HEK293 (cell line): ENCODE results near the gene KCNC1.

Experiments used
- CTCF ChIA-PET: fragments of 350-600 bp; formaldehyde crosslinking; extraction: SDS; loops from one replicate; lab custom pipeline; 2021; ENCODE audit warnings: antibody characterized with exemption; lab: Yijun Ruan, JAX
- POLR2A ChIA-PET: fragments of 300-600 bp; formaldehyde crosslinking; extraction: SDS; loops from one replicate; lab custom pipeline; 2020; ENCODE audit warnings: antibody characterized with exemption, inconsistent platforms; lab: Yijun Ruan, JAX
- H3K27ac ChIP-seq: fragments of 200-500 bp; sonication (Bioruptor generic); 2 replicates; pipeline ENCODE4 v1.5.1; 2014; ENCODE audit warnings: low read depth, low read length, control low read depth, inconsistent platforms; ENCODE audit errors: extremely low read depth
- H3K36me3 ChIP-seq, 2 experiments: fragments of 200-500 bp in 1 of 2; sonication (Bioruptor generic) in 1 of 2; 1 replicate in 1 of 2; 2 replicates in 1 of 2; pipeline ENCODE4 v1.5.1; 2014 to 2017; ENCODE audit warnings: inconsistent platforms in 2 of 2, low read length in 2 of 2; ENCODE audit not compliant: control insufficient read depth in 2 of 2, insufficient read depth in 1 of 2
- H3K4me1 ChIP-seq: fragments of 200-500 bp; sonication (Bioruptor generic); 2 replicates; pipeline ENCODE4 v1.5.1; 2014; ENCODE audit warnings: mild to moderate bottlenecking, low read length, inconsistent platforms; ENCODE audit not compliant: control insufficient read depth, insufficient read depth
- H3K4me3 ChIP-seq: 2 replicates; pipeline ENCODE4 v1.5.1; 2011; ENCODE audit warnings: low read depth, mild to moderate bottlenecking, control low read depth, low read length, moderate library complexity
- H3K9me3 ChIP-seq: fragments of 200-500 bp; sonication (Bioruptor generic); 2 replicates; pipeline ENCODE4 v1.5.1; 2014; ENCODE audit warnings: low read depth, low read length, inconsistent platforms; ENCODE audit not compliant: control insufficient read depth, insufficient read depth
- BCL11B ChIP-seq: fragments of 450-650 bp; formaldehyde crosslinking; IDR thresholded peaks from 2 replicates; pipeline ENCODE4 v1.5.1; 2016; ENCODE audit warnings: low read depth, missing biosample characterization, missing genetic modification characterization
- GLI4 ChIP-seq: fragments of 450-650 bp; formaldehyde crosslinking; IDR thresholded peaks from 2 replicates; pipeline ENCODE4 v1.5.1; 2016; ENCODE audit warnings: missing biosample characterization, missing genetic modification characterization
- GLIS2 ChIP-seq: fragments of 450-650 bp; formaldehyde crosslinking; IDR thresholded peaks from 2 replicates; pipeline ENCODE4 v1.5.1; 2016; ENCODE audit warnings: missing biosample characterization, missing genetic modification characterization
- PATZ1 ChIP-seq: fragments of 450-650 bp; formaldehyde crosslinking; IDR thresholded peaks from 2 replicates; pipeline ENCODE4 v1.5.1; 2016; ENCODE audit warnings: missing biosample characterization, missing genetic modification characterization
- ZBTB11 ChIP-seq: fragments of 450-650 bp; formaldehyde crosslinking; conservative IDR thresholded peaks from 2 replicates; pipeline ENCODE4 v1.5.1; 2016; ENCODE audit warnings: low read depth, missing biosample characterization, missing genetic modification characterization
- ZBTB48 ChIP-seq: fragments of 450-650 bp; formaldehyde crosslinking; IDR thresholded peaks from 2 replicates; pipeline ENCODE4 v1.5.1; 2016; ENCODE audit warnings: missing biosample characterization, missing genetic modification characterization
- ZFP3 ChIP-seq: fragments of 450-650 bp; formaldehyde crosslinking; IDR thresholded peaks from 2 replicates; pipeline ENCODE4 v1.5.1; 2016; ENCODE audit warnings: low read depth, missing biosample characterization, missing genetic modification characterization
- ZFP41 ChIP-seq: fragments of 450-650 bp; formaldehyde crosslinking; IDR thresholded peaks from 2 replicates; pipeline ENCODE4 v1.5.1; 2016; ENCODE audit warnings: missing biosample characterization, missing genetic modification characterization, borderline replicate concordance
- ZNF157 ChIP-seq: fragments of 450-650 bp; formaldehyde crosslinking; IDR thresholded peaks from 2 replicates; pipeline ENCODE4 v1.5.1; 2016; ENCODE audit warnings: missing biosample characterization, missing genetic modification characterization
- ZNF211 ChIP-seq: fragments of 450-650 bp; formaldehyde crosslinking; IDR thresholded peaks from 2 replicates; pipeline ENCODE4 v1.5.1; 2016; ENCODE audit warnings: low read depth, missing biosample characterization, missing genetic modification characterization
- ZNF223 ChIP-seq: fragments of 450-650 bp; formaldehyde crosslinking; IDR thresholded peaks from 2 replicates; pipeline ENCODE4 v1.5.1; 2016; ENCODE audit warnings: missing biosample characterization, missing genetic modification characterization
- ZNF239 ChIP-seq: fragments of 450-650 bp; formaldehyde crosslinking; IDR thresholded peaks from 2 replicates; pipeline ENCODE4 v1.5.1; 2016; ENCODE audit warnings: missing biosample characterization, missing genetic modification characterization
- ZNF274 ChIP-seq, 2 experiments: fragments of 200-500 bp in 1 of 2; fragments of 450-650 bp in 1 of 2; sonication (Bioruptor generic) in 1 of 2; formaldehyde crosslinking in 1 of 2; IDR thresholded peaks; 2 replicates each; pipeline versions ENCODE4 v1.5.1 to v1.6.1; 2014 to 2016; ENCODE audit warnings: borderline replicate concordance in 1 of 2, inconsistent platforms in 1 of 2, low read length in 1 of 2, missing biosample characterization in 1 of 2, missing genetic modification characterization in 1 of 2
- ZNF324 ChIP-seq: fragments of 450-650 bp; formaldehyde crosslinking; IDR thresholded peaks from 2 replicates; pipeline ENCODE4 v1.5.1; 2016; ENCODE audit warnings: missing biosample characterization, missing genetic modification characterization
- ZNF335 ChIP-seq: fragments of 450-650 bp; formaldehyde crosslinking; conservative IDR thresholded peaks from 2 replicates; pipeline ENCODE4 v1.5.1; 2016; ENCODE audit warnings: missing biosample characterization, missing genetic modification characterization
- ZNF391 ChIP-seq: fragments of 450-650 bp; formaldehyde crosslinking; IDR thresholded peaks from 2 replicates; pipeline ENCODE4 v1.5.1; 2016; ENCODE audit warnings: low read depth, missing biosample characterization, missing genetic modification characterization, borderline replicate concordance
- ZNF416 ChIP-seq: fragments of 450-650 bp; formaldehyde crosslinking; IDR thresholded peaks from 2 replicates; pipeline ENCODE4 v1.5.1; 2016; ENCODE audit warnings: missing biosample characterization, missing genetic modification characterization
- ZNF623 ChIP-seq: fragments of 450-650 bp; formaldehyde crosslinking; IDR thresholded peaks from 2 replicates; pipeline ENCODE4 v1.5.1; 2016; ENCODE audit warnings: missing biosample characterization, missing genetic modification characterization
- ZNF658 ChIP-seq: fragments of 450-650 bp; formaldehyde crosslinking; IDR thresholded peaks from 2 replicates; pipeline ENCODE4; 2016; ENCODE audit warnings: missing biosample characterization, missing genetic modification characterization
- ZNF701 ChIP-seq: fragments of 450-650 bp; formaldehyde crosslinking; IDR thresholded peaks from 2 replicates; pipeline ENCODE4 v1.5.1; 2016; ENCODE audit warnings: missing biosample characterization, missing genetic modification characterization
- ZNF777 ChIP-seq: fragments of 450-650 bp; formaldehyde crosslinking; IDR thresholded peaks from 2 replicates; pipeline ENCODE4 v1.5.1; 2017; ENCODE audit warnings: missing biosample characterization, missing genetic modification characterization, borderline replicate concordance
- ZNF843 ChIP-seq: fragments of 450-650 bp; formaldehyde crosslinking; IDR thresholded peaks from 2 replicates; pipeline ENCODE4 v1.5.1; 2016; ENCODE audit warnings: missing biosample characterization, missing genetic modification characterization
- TF ChIP-seq, protein P1 (sequence below): fragments of 450-650 bp; formaldehyde crosslinking; IDR thresholded peaks from 2 replicates; pipeline ENCODE4 v1.5.1; 2016; ENCODE audit warnings: missing biosample characterization, missing genetic modification characterization
- TF ChIP-seq, protein P2 (sequence below): fragments of 450-650 bp; formaldehyde crosslinking; IDR thresholded peaks from 2 replicates; pipeline ENCODE4 v1.5.1; 2016; ENCODE audit warnings: missing biosample characterization, missing genetic modification characterization

Gene KCNC1

GRCh38 chr11:17766073-17766359 is 31.4 kb downstream of the KCNC1 start:
- CTCF ChIA-PET, result no interaction called here
- no peak overlapping the region for H3K27ac ChIP-seq
- no peak overlapping the region for H3K4me3 ChIP-seq
- H3K9me3 ChIP-seq, result no peaks in the 10 kb centered on the region
- H3K4me1 ChIP-seq, result no peaks in the 10 kb centered on the region
- H3K36me3 ChIP-seq, result no peaks in the 10 kb centered on the region
- POLR2A ChIA-PET, result no interaction called here
- TF ChIP-seq ZNF223 (tag by site-specific recombination), result no peak

GRCh38 chr11:17766590-17766989 is 32.0 kb downstream of the KCNC1 start:
- POLR2A ChIA-PET, result interaction anchor here (0.7 kb wide), 1 partner anchor 25 kb away, joined by 3 read pairs; no protein-coding TSS in a partner anchor
- H3K27ac ChIP-seq, result no peak overlapping the region
- TF ChIP-seq ZNF239 (no peak), ZFP3 (tag by site-specific recombination) (no peak), ZNF391 (tag by site-specific recombination) (no peak), ZBTB11 (tag by site-specific recombination) (no peak), ZNF335 (tag by site-specific recombination) (no peak), BCL11B (tag by site-specific recombination) (no peak), ZNF274 (IDR thresholded peaks at IDR 0.05; ENCODE audit: low read length) (no peak), ZNF274 (tag by site-specific recombination; IDR thresholded peaks at IDR 0.05; ENCODE audit: borderline replicate concordance) (no peak), ZBTB48 (tag by site-specific recombination) (no peak), ZNF701 (tag by site-specific recombination) (no peak), ZNF416 (no peak), ZNF324 (tag by site-specific recombination) (no peak)
- TF ChIP-seq, all 188 proteins: peak for 0
- Histone ChIP-seq H3K4me3 (no peak overlapping the region), H3K9me3 (no peaks in the 10 kb centered on the region), H3K4me1 (no peaks in the 10 kb centered on the region), H3K36me3 (no peaks in the 10 kb centered on the region)
- CTCF ChIA-PET, result interaction anchor here (0.6 to 0.7 kb wide), 2 partner anchors 120 to 1609 kb away, joined by 4 read pairs; no protein-coding TSS in a partner anchor

- H3K27ac ChIP-seq, result no peak overlapping the region
- no peaks in the 10 kb centered on the region for H3K36me3 ChIP-seq
- ChIA-PET CTCF (interaction anchor here (0.7 to 3.9 kb wide), 2 partner anchors 30 to 206 kb away, joined by 3 to 15 read pairs; no protein-coding TSS in a partner anchor), POLR2A (no interaction called here)
- no peak overlapping the region for H3K4me3 ChIP-seq
- H3K9me3 ChIP-seq, result no peaks in the 10 kb centered on the region
- no peaks in the 10 kb centered on the region for H3K4me1 ChIP-seq
- no peak for TF ChIP-seq ZNF843 (tag by site-specific recombination)
- no peak for TF ChIP-seq ZNF658 (tag by site-specific recombination)
- TF ChIP-seq, protein P1, sequence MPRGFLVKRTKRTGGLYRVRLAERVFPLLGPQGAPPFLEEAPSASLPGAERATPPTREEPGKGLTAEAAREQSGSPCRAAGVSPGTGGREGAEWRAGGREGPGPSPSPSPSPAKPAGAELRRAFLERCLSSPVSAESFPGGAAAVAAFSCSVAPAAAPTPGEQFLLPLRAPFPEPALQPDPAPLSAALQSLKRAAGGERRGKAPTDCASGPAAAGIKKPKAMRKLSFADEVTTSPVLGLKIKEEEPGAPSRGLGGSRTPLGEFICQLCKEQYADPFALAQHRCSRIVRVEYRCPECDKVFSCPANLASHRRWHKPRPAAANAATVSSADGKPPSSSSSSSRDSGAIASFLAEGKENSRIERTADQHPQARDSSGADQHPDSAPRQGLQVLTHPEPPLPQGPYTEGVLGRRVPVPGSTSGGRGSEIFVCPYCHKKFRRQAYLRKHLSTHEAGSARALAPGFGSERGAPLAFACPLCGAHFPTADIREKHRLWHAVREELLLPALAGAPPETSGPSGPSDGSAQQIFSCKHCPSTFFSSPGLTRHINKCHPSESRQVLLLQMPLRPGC (tag by site-specific recombination), result no peak
- no peak for TF ChIP-seq ZNF157
- TF ChIP-seq GLI4 (tag by site-specific recombination), result no peak
- TF ChIP-seq, protein P2, sequence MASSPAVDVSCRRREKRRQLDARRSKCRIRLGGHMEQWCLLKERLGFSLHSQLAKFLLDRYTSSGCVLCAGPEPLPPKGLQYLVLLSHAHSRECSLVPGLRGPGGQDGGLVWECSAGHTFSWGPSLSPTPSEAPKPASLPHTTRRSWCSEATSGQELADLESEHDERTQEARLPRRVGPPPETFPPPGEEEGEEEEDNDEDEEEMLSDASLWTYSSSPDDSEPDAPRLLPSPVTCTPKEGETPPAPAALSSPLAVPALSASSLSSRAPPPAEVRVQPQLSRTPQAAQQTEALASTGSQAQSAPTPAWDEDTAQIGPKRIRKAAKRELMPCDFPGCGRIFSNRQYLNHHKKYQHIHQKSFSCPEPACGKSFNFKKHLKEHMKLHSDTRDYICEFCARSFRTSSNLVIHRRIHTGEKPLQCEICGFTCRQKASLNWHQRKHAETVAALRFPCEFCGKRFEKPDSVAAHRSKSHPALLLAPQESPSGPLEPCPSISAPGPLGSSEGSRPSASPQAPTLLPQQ, result no peak
- no peak for TF ChIP-seq ZNF777 (tag by site-specific recombination)
- no peak for TF ChIP-seq ZFP41 (tag by site-specific recombination)
- no peak for TF ChIP-seq GLIS2
- no peak for TF ChIP-seq PATZ1 (tag by site-specific recombination)
- TF ChIP-seq ZNF623 (tag by site-specific recombination), result no peak
- no peak for TF ChIP-seq ZNF211 (tag by site-specific recombination)
These were observed 32.8 kb downstream of the KCNC1 start for GRCh38 chr11:17767301-17767885.
